OCI-LY1 (cell line): ENCODE measurements around the gene TAAR9.
"Not testable (repeated sequence)": the region's sequence is repeated elsewhere in the genome, so short reads cannot be mapped to it uniquely, and the experiment has no call there.

ENCODE experiments used
- H2AFZ ChIP-seq: fragments of 200-600 bp; sonication (generic), shearing (Covaris generic); 2 replicates; pipeline ENCODE4 v1.6.0; 2014; ENCODE audit warnings: antibody characterized with exemption, mild to moderate bottlenecking, low read length
- H3F3A ChIP-seq: fragments of 200-600 bp; sonication (generic), shearing (Covaris generic); 2 replicates; pipeline ENCODE4 v1.6.0; 2014; ENCODE audit warnings: mild to moderate bottlenecking, antibody characterized with exemption, low read length, moderate library complexity; ENCODE audit not compliant: insufficient read depth
- H3K27ac ChIP-seq: fragments of 200-600 bp; sonication (generic); 2 replicates; pipeline ENCODE4 v1.5.1; 2014; ENCODE audit warnings: low read length, mixed run types, mild to moderate bottlenecking, low read depth; ENCODE audit not compliant: poor library complexity, severe bottlenecking
- H3K27me3 ChIP-seq: fragments of 200-600 bp; sonication (generic); 2 replicates; pipeline ENCODE4 v1.6.0; 2014; ENCODE audit warnings: antibody characterized with exemption, mild to moderate bottlenecking, low read length, moderate library complexity; ENCODE audit not compliant: insufficient read depth
- H3K36me3 ChIP-seq: fragments of 200-600 bp; sonication (generic); 2 replicates; pipeline ENCODE4 v1.6.1; 2014; ENCODE audit warnings: mild to moderate bottlenecking, antibody characterized with exemption, low read length, moderate library complexity, mixed read lengths; ENCODE audit not compliant: insufficient read depth
- H3K4me1 ChIP-seq: fragments of 200-600 bp; sonication (generic); 2 replicates; pipeline ENCODE4 v1.5.1; 2014; ENCODE audit warnings: mild to moderate bottlenecking, low read length, moderate library complexity; ENCODE audit not compliant: insufficient read depth, severe bottlenecking
- H3K4me2 ChIP-seq: fragments of 200-600 bp; sonication (generic), shearing (Covaris generic); 2 replicates; pipeline ENCODE4 v1.6.1; 2014; ENCODE audit warnings: low read length
- H3K4me3 ChIP-seq: fragments of 200-600 bp; sonication (generic); 2 replicates; pipeline ENCODE4 v1.5.1; 2014; ENCODE audit warnings: low read length, low read depth, mild to moderate bottlenecking, mixed read lengths; ENCODE audit not compliant: poor library complexity, severe bottlenecking
- H3K79me2 ChIP-seq: fragments of 200-600 bp; shearing (Covaris generic); 2 replicates; pipeline ENCODE4 v1.6.1; 2016; ENCODE audit warnings: mixed run types, low read length, mixed read lengths; ENCODE audit not compliant: insufficient read depth
- H3K9ac ChIP-seq: fragments of 200-600 bp; sonication (generic), shearing (Covaris generic); 2 replicates; pipeline ENCODE4 v1.6.1; 2014; ENCODE audit warnings: mild to moderate bottlenecking, low read length, mixed read lengths
- H3K9me2 ChIP-seq: fragments of 200-600 bp; sonication (generic), shearing (Covaris generic); 2 replicates; pipeline ENCODE4 v1.6.1; 2014; ENCODE audit warnings: low read depth, mild to moderate bottlenecking, low read length, mixed read lengths
- H3K9me3 ChIP-seq: fragments of 200-600 bp; shearing (Covaris generic); 2 replicates; pipeline ENCODE4 v1.6.1; 2014; ENCODE audit warnings: low read length, mixed read lengths
- H4K20me1 ChIP-seq: fragments of 200-600 bp; sonication (generic), shearing (Covaris generic); 2 replicates; pipeline ENCODE4 v1.6.0; 2016; ENCODE audit warnings: mild to moderate bottlenecking, low read length; ENCODE audit not compliant: insufficient read depth
- CTCF ChIP-seq: fragments of 200-600 bp; sonication (generic), shearing (Covaris generic); IDR thresholded peaks from 2 replicates; pipeline ENCODE4 v1.5.1; 2017; ENCODE audit warnings: mild to moderate bottlenecking, antibody characterized with exemption, low read length, moderate library complexity, mixed read lengths
- EZH2 ChIP-seq: fragments of 200-600 bp; sonication (generic), shearing (Covaris generic); IDR thresholded peaks from 2 replicates; pipeline ENCODE4 v1.8.0; 2017; ENCODE audit warnings: borderline replicate concordance, mixed run types, mild to moderate bottlenecking, antibody characterized with exemption, low read length, moderate library complexity, mixed read lengths

TAAR9 gene

DNA sequence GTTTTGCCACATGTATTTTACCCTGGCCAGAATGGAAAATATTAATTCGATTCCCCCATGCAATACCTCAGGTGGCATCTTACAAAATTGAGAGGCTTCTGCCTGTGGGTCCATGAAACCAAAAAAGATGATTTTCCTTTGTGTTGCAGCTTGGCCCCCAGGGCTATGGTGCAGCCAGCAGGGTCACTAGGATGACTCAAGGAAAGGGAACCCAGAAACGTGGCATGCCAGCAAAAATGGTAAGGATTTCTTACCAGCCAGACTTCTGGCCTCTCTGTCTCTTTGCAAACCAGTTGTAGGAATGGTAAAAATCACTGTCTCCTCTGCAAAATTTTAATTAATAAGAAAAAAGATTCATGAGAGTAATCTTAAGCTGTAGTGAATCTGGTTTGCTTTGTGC is 11.6 kb upstream of the TAAR9 start:
- peaks cover 10% of the 10 kb centered on the region for H3K4me1 ChIP-seq
- no peak overlapping the region for H2AFZ ChIP-seq
- H3K79me2 ChIP-seq: no peaks in the 10 kb centered on the region
- no peaks in the 10 kb centered on the region for H3F3A ChIP-seq
- no peak overlapping the region for H3K4me3 ChIP-seq
- H4K20me1 ChIP-seq: no peaks in the 10 kb centered on the region
- TF ChIP-seq CTCF (no peak), EZH2 (no peak)
- H3K9me3 ChIP-seq: no peaks in the 10 kb centered on the region
- H3K27ac ChIP-seq: no peak overlapping the region
- no peak overlapping the region for H3K9ac ChIP-seq
- H3K9me2 ChIP-seq: no peaks in the 10 kb centered on the region
- H3K27me3 ChIP-seq: no peaks in the 10 kb centered on the region
- H3K4me2 ChIP-seq: no peak overlapping the region
- no peaks in the 10 kb centered on the region for H3K36me3 ChIP-seq

GRCh38 chr6:132527791-132528190 is 10.3 kb upstream of the TAAR9 start:
- Histone ChIP-seq H4K20me1 (no peaks in the 10 kb centered on the region), H3K4me1 (peaks cover 10% of the 10 kb centered on the region), H3K9ac (no peak overlapping the region), H3K79me2 (no peaks in the 10 kb centered on the region), H3K4me2 (no peak overlapping the region), H3F3A (no peaks in the 10 kb centered on the region), H3K4me3 (no peak overlapping the region), H3K9me3 (0 out of 2 replicates have a peak, but pooled peaks cover 3% of the 10 kb centered on the region), H3K27me3 (no peaks in the 10 kb centered on the region), H3K9me2 (no peaks in the 10 kb centered on the region), H3K36me3 (no peaks in the 10 kb centered on the region), H3K27ac (no peak overlapping the region), H2AFZ (no peak overlapping the region)
- TF ChIP-seq EZH2 (no peak), CTCF (no peak)

- Histone ChIP-seq H3K4me2 (peak overlapping the region; percentile 78), H3K9me2 (no peaks in the 10 kb centered on the region), H3K27ac (no peak overlapping the region), H3K9me3 (0 out of 2 replicates have a peak, but pooled peaks cover 3% of the 10 kb centered on the region), H3K4me1 (peaks cover 10% of the 10 kb centered on the region), H3F3A (no peaks in the 10 kb centered on the region), H3K27me3 (no peaks in the 10 kb centered on the region), H3K4me3 (peak overlapping the region; percentile 56), H4K20me1 (no peaks in the 10 kb centered on the region), H3K36me3 (no peaks in the 10 kb centered on the region), H3K9ac (peak overlapping the region; percentile 33; the same call in 1 of the 2 replicates), H3K79me2 (no peaks in the 10 kb centered on the region), H2AFZ (peak overlapping the region; percentile 54; the same call in 1 of the 2 replicates)
- TF ChIP-seq EZH2 (no peak), CTCF (peak; percentile 78)
Observed at GRCh38 chr6:132530293-132530974, 7.6 kb upstream of the TAAR9 start.

DNA sequence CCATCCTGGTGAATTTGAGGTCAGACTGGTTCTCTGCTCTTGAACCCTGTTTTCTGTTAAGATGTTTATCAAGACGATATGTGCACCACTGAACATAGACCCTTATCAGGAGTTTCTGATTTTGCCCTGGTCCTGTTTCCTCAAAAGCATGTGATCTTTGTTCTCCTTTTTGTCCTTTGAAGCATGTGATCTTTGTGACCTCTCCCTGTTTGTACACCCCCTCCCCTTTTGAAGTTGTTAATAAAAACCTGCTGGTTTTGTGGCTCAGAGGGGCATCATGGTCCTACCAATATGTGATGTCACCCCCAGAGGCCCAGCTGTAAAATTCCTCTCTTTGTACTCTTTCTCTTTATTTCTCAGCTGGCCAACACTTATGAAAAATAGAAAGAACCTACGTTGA is 3.5 kb upstream of the TAAR9 start:
- not testable (repeated sequence) for H3K27ac ChIP-seq, H3F3A ChIP-seq, H3K36me3 ChIP-seq, H3K9ac ChIP-seq, H3K4me3 ChIP-seq, H3K79me2 ChIP-seq, H3K9me2 ChIP-seq, H3K27me3 ChIP-seq, H4K20me1 ChIP-seq, H3K4me2 ChIP-seq, H2AFZ ChIP-seq, H3K9me3 ChIP-seq, H3K4me1 ChIP-seq
